HepG2 (cell line): ENCODE results near the gene PLCB1. TPM values are rescaled to one million over a fixed set of nuclear protein-coding genes. Genes with fewer than 3 reads are reported as not detected.

Source experiments
- ATAC-seq: fragments of 200-7000 bp; cut with Tn5 transposase; 3 replicates; pipeline ENCODE4 v1.9.1; 2020; ENCODE audit warnings: mild to moderate bottlenecking, moderate library complexity
- BruUV-seq: library from RNA; stranded (reverse); fragments of 400-500 nt; replicated peaks from 2 replicates; lab custom pipeline; 2021; lab: Mats Ljungman, UMichigan
- CTCF ChIA-PET: fragments of 300-600 bp; formaldehyde crosslinking; extraction: SDS; loops from one replicate; lab custom pipeline; 2021; ENCODE audit warnings: low total read pairs, inconsistent platforms, low intra/inter-chr PET ratio; lab: Yijun Ruan, JAX
- POLR2A ChIA-PET: fragments of 350-600 bp; sonication (Branson Sonifier 250); formaldehyde crosslinking; loops from one replicate; lab custom pipeline; 2020; ENCODE audit warnings: antibody characterized with exemption, inconsistent platforms; lab: Yijun Ruan, JAX
- DNase-seq: peaks from one replicate; pipeline ENCODE4 v3.0.0-alpha.2; 2015; ENCODE audit warnings: low spot score
- FAIRE-seq: peaks from 3 replicates; lab custom pipeline; 2011; peaks lifted over from hg19 to GRCh38; lab: Jason Lieb, UNC
- H2AFZ ChIP-seq: one replicate; pipeline ENCODE4 v1.6.1; 2011; ENCODE audit warnings: low read length, inconsistent platforms
- H3K27ac ChIP-seq: fragments of 300-600 bp; 3 replicates; pipeline ENCODE4 v1.8.0; 2011; ENCODE audit warnings: mixed run types, mild to moderate bottlenecking, mixed read lengths, low read length, inconsistent platforms; ENCODE audit not compliant: insufficient read depth; ENCODE audit errors: extremely low read length
- H3K27me3 ChIP-seq, 2 experiments: fragments of 200-600 bp in 1 of 2; 2 replicates in 1 of 2; 3 replicates in 1 of 2; pipeline versions ENCODE4 v1.6.0 to v1.8.0; 2011; ENCODE audit warnings: low read length in 2 of 2, mild to moderate bottlenecking in 2 of 2, moderate library complexity in 2 of 2, inconsistent platforms in 1 of 2; ENCODE audit not compliant: insufficient read depth in 2 of 2, control insufficient read depth in 1 of 2
- H3K36me3 ChIP-seq, 2 experiments: fragments of 200-600 bp in 1 of 2; replicated peaks in 1 of 2; 2 replicates in 1 of 2; 3 replicates in 1 of 2; pipeline versions ENCODE4 v1.5.1 to v1.8.0; 2011; ENCODE audit warnings: low read length in 2 of 2, inconsistent platforms in 1 of 2; ENCODE audit not compliant: insufficient read depth in 2 of 2, control insufficient read depth in 1 of 2
- H3K4me1 ChIP-seq: 2 replicates; pipeline ENCODE4 v1.5.1; 2012; ENCODE audit warnings: low read length, inconsistent platforms; ENCODE audit not compliant: insufficient read depth
- H3K4me2 ChIP-seq: 2 replicates; pipeline ENCODE4 v1.6.0; 2011; ENCODE audit warnings: low read depth, low read length, inconsistent platforms
- H3K4me3 ChIP-seq, 3 experiments: fragments of 200-600 bp in 1 of 3; sonication (generic), shearing (Covaris generic) in 1 of 3; replicated peaks in 1 of 3; 2 replicates each; pipeline ENCODE4 v1.5.1; 2011 to 2016; ENCODE audit warnings: low read length in 3 of 3, inconsistent platforms in 2 of 3, low read depth in 2 of 3, mild to moderate bottlenecking in 2 of 3, control low read depth in 1 of 3, mixed read lengths in 1 of 3; ENCODE audit not compliant: insufficient read depth in 1 of 3
- H3K79me2 ChIP-seq: one replicate; pipeline ENCODE4 v1.6.1; 2011; ENCODE audit warnings: low read length, inconsistent platforms; ENCODE audit not compliant: insufficient read depth
- H3K9ac ChIP-seq: 2 replicates; pipeline ENCODE4 v1.6.0; 2011; ENCODE audit warnings: mild to moderate bottlenecking, low read depth, low read length, inconsistent platforms; ENCODE audit not compliant: insufficient read depth
- H3K9me3 ChIP-seq: 2 replicates; pipeline ENCODE4 v1.5.1; 2012; ENCODE audit warnings: mild to moderate bottlenecking, low read length
- H4K20me1 ChIP-seq: 2 replicates; pipeline ENCODE4 v1.6.0; 2011; ENCODE audit warnings: inconsistent platforms, mild to moderate bottlenecking, low read length, moderate library complexity; ENCODE audit not compliant: insufficient read depth
- AGO1 ChIP-seq: fragments of 200-400 bp; formaldehyde crosslinking; IDR thresholded peaks from 2 replicates; pipeline ENCODE4 v1.6.1; 2017; ENCODE audit warnings: mild to moderate bottlenecking, low read depth, low read length, moderate library complexity; ENCODE audit not compliant: poor library complexity, severe bottlenecking
- GTF3A ChIP-seq: sonication (generic); formaldehyde crosslinking; conservative IDR thresholded peaks from 2 replicates; pipeline ENCODE4 v1.4.0; 2020; ENCODE audit warnings: mild to moderate bottlenecking, missing genetic modification reagents
- MATR3 ChIP-seq: sonication (generic); formaldehyde crosslinking; IDR thresholded peaks from 2 replicates; pipeline ENCODE4 v1.4.0; 2020; ENCODE audit warnings: missing genetic modification reagents
- MAZ ChIP-seq, 2 experiments: sonication (generic) in 1 of 2; formaldehyde crosslinking in 1 of 2; IDR thresholded peaks; 2 replicates each; pipeline versions ENCODE4 v1.5.0 to v1.6.1; 2012 to 2020; ENCODE audit warnings: low read depth in 2 of 2, mild to moderate bottlenecking in 2 of 2, borderline replicate concordance in 1 of 2, improper control_type of control experiment in 1 of 2, low read length in 1 of 2, missing genetic modification reagents in 1 of 2, moderate library complexity in 1 of 2
- RFX5 ChIP-seq: IDR thresholded peaks from 2 replicates; pipeline ENCODE4 v1.6.1; 2011; ENCODE audit warnings: low read depth, low read length, improper control_type of control experiment
- SOX5 ChIP-seq: IDR thresholded peaks from 2 replicates; pipeline ENCODE4 v1.6.1; 2016; ENCODE audit warnings: borderline replicate concordance
- STAG1 ChIP-seq: sonication (generic); formaldehyde crosslinking; IDR thresholded peaks from 2 replicates; pipeline ENCODE4 v1.4.0; 2020; ENCODE audit warnings: missing genetic modification reagents
- ZFAT ChIP-seq: sonication (generic); formaldehyde crosslinking; conservative IDR thresholded peaks from 2 replicates; pipeline ENCODE4 v1.8.1; 2023; ENCODE audit warnings: missing genetic modification reagents, inconsistent platforms
- ZFP36L2 ChIP-seq: sonication (generic); formaldehyde crosslinking; IDR thresholded peaks from 2 replicates; pipeline ENCODE4 v1.4.0; 2020; ENCODE audit warnings: missing genetic modification reagents
- ZFP62 ChIP-seq: sonication (generic); formaldehyde crosslinking; IDR thresholded peaks from 2 replicates; pipeline ENCODE4 v1.4.0; 2020; ENCODE audit warnings: missing genetic modification reagents
- ZFP82 ChIP-seq: sonication (generic); formaldehyde crosslinking; IDR thresholded peaks from 2 replicates; pipeline ENCODE4 v1.5.1; 2020; ENCODE audit warnings: mild to moderate bottlenecking, missing genetic modification reagents, borderline replicate concordance
- ZIK1 ChIP-seq: sonication (generic); formaldehyde crosslinking; IDR thresholded peaks from 2 replicates; pipeline ENCODE4 v1.5.0; 2020; ENCODE audit warnings: mild to moderate bottlenecking, low read depth, missing genetic modification reagents, borderline replicate concordance
- ZNF501 ChIP-seq: sonication (generic); formaldehyde crosslinking; IDR thresholded peaks from 2 replicates; pipeline ENCODE4 v1.5.1; 2020; ENCODE audit warnings: mild to moderate bottlenecking, moderate library complexity, missing genetic modification reagents
- ZNF776 ChIP-seq: sonication (generic); formaldehyde crosslinking; IDR thresholded peaks from 2 replicates; pipeline ENCODE4 v1.4.0; 2020; ENCODE audit warnings: mild to moderate bottlenecking, missing genetic modification reagents
- ZNF790 ChIP-seq: sonication (generic); formaldehyde crosslinking; IDR thresholded peaks from 2 replicates; pipeline ENCODE4 v1.8.0; 2022; ENCODE audit warnings: missing genetic modification reagents, mild to moderate bottlenecking, borderline replicate concordance
- WGBS: methylation state at CpG from one replicate; pipeline ENCODE4 v1.1.6; 2017; ENCODE audit warnings: low lambda C conversion rate; 5-methylcytosine and 5-hydroxymethylcytosine counted together
- in situ Hi-C: cut with HindIII; loops from 2 replicates; pipeline ENCODE4 v1.10.0; 2017; ENCODE audit warnings: low pct_unique_long_range_greater_than_20kb; ENCODE audit not compliant: extremely low pct_ligation_motif_present
- intact Hi-C: fragments of 100-400 bp; cut with micrococcal nuclease; formaldehyde crosslinking; loops from one replicate; pipeline ENCODE4 v1.10.0; 2022; ENCODE audit not compliant: unreplicated experiment
- polyA plus RNA-seq, 8 experiments: library from polyadenylated mRNA; depleted of rRNA in 3 of 8; stranded (reverse) in 7 of 8; unstranded in 1 of 8; fragments of >200 nt; fragmentation: Illumina TruSeq in 4 of 8; extraction: Trizol in 4 of 8; gene quantifications; 2 replicates each; pipeline versions ENCODE4 v1.2.1 to v1.2.3, GENCODE V29; 2011 to 2016; ENCODE audit warnings: low read depth in 4 of 8, missing spikeins in 1 of 8, mixed read lengths in 1 of 8; ENCODE audit not compliant: insufficient read depth in 1 of 8
- total RNA-seq, 5 experiments: library from RNA; depleted of rRNA; stranded (reverse); fragments of >200 nt; fragmentation: Illumina TruSeq; extraction: Trizol; gene quantifications; 2 replicates each; pipeline ENCODE4 v1.2.3, GENCODE V29; 2016; ENCODE audit warnings: low read depth in 1 of 5
- TF ChIP-seq, protein P1 (sequence below): sonication (generic); formaldehyde crosslinking; IDR thresholded peaks from 2 replicates; pipeline ENCODE4 v1.5.0; 2020; ENCODE audit warnings: mild to moderate bottlenecking, missing genetic modification reagents, moderate library complexity
- TF ChIP-seq, protein P2 (sequence below): sonication (generic); formaldehyde crosslinking; IDR thresholded peaks from 2 replicates; pipeline ENCODE4 v1.4.0; 2020; ENCODE audit warnings: mild to moderate bottlenecking, missing genetic modification reagents
- TF ChIP-seq, protein P3 (sequence below): sonication (generic); formaldehyde crosslinking; IDR thresholded peaks from 2 replicates; pipeline ENCODE4 v1.8.1; 2023; ENCODE audit warnings: missing genetic modification reagents, mild to moderate bottlenecking, borderline replicate concordance
- TF ChIP-seq, protein P4 (sequence below): sonication (generic); formaldehyde crosslinking; IDR thresholded peaks from 2 replicates; pipeline ENCODE4 v1.4.0; 2020; ENCODE audit warnings: missing genetic modification reagents

The PLCB1 gene
- total and polyA plus RNA-seq, 2 of the 13 experiments (the other 11 are each of a cell fraction or from before 2014, with no cell fraction given), result 42.4 to 55.9 TPM

DNA sequence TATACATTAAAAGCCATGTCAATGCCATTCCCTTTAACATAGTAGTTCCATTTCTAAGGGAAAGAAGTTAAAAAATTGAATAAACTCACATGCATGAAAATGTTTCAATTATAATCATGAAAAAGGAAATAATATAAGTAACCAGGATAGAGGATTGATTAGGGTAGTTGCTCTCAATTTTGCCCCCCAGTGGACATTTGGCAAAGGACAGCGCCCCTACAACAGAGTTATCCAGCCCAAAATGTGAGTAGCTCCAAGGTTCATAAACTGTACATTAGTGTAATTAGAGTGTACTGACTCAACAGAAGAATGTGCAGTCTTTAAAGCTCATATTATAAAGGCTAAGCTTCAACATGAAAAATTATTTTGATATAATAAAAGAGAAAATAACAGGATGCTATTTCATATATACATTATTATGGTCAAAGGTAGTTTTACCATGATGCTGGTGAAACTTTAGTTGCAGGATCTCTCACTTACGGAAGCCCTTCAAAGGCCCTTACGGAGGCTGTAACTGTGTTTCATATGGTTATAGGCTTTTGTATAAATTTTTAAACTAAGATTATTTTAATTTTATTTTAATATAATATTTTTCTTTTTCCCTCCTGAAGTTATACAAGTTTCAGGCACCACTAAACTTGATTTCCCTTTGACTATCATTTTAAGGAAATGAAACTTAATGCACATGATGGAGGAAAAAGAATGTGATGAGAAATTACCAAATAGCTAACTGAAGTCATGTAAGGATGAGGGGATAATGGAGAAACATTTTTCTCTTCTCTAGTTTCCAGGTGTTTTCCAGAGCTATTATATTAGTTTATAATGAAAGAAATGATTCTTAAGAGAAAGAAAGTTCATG lies 403.6 kb downstream of the PLCB1 start (continued):
- TF ChIP-seq, protein P1, sequence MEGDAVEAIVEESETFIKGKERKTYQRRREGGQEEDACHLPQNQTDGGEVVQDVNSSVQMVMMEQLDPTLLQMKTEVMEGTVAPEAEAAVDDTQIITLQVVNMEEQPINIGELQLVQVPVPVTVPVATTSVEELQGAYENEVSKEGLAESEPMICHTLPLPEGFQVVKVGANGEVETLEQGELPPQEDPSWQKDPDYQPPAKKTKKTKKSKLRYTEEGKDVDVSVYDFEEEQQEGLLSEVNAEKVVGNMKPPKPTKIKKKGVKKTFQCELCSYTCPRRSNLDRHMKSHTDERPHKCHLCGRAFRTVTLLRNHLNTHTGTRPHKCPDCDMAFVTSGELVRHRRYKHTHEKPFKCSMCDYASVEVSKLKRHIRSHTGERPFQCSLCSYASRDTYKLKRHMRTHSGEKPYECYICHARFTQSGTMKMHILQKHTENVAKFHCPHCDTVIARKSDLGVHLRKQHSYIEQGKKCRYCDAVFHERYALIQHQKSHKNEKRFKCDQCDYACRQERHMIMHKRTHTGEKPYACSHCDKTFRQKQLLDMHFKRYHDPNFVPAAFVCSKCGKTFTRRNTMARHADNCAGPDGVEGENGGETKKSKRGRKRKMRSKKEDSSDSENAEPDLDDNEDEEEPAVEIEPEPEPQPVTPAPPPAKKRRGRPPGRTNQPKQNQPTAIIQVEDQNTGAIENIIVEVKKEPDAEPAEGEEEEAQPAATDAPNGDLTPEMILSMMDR (CRISPR knock-in tag), result peak; percentile 57
- TF ChIP-seq ZFP62 (CRISPR knock-in tag), result no peak
- TF ChIP-seq ZNF790, result no peak
- TF ChIP-seq STAG1 (CRISPR knock-in tag), result peak; percentile 63
- no peak for TF ChIP-seq MAZ (IDR thresholded peaks at IDR 0.05; ENCODE audit: borderline replicate concordance, low read depth, low read length)
- no peak for TF ChIP-seq MAZ (CRISPR knock-in tag; IDR thresholded peaks at IDR 0.05; ENCODE audit: low read depth)
- no peak for TF ChIP-seq ZFP82 (CRISPR knock-in tag)

DNA sequence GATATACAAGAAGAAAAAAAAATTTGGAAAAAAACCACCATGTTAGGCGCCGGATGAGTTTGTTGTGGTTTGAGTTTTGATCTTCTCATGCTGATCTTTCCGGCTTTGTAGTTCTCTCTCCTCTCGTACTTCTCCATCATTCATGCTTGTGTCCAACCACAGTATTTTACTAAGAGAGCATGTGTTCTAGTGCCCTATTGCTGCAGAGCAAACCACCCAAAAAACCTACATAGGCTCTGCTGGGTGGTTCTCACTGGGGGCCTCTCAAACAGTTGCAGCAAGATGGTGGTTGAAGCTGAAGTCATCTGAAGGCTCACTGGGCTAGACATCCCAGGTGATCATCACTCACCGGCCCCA lies 404.2 kb downstream of the PLCB1 start:
- Histone ChIP-seq H3K4me3 (no peak overlapping the region), H3K9me3 (no peaks in the 10 kb centered on the region), H4K20me1 (peaks cover 8% of the 10 kb centered on the region; the same call in 1 of the 2 replicates), H3K79me2 (no peaks in the 10 kb centered on the region), H3K27me3 (no peaks in the 10 kb centered on the region), H3K27ac (no peak overlapping the region), H3K9ac (no peak overlapping the region), H3K36me3 (no peaks in the 10 kb centered on the region; a peak in 1 of 5 replicates), H3K4me2 (no peak overlapping the region), H2AFZ (no peak overlapping the region), H3K4me1 (no peaks in the 10 kb centered on the region)
- intact Hi-C loops (loop anchor here (10.0 kb wide), 1 partner anchor 291 kb away; no protein-coding TSS in a partner anchor), in situ Hi-C loops (loop anchor here (5.0 to 10.0 kb wide), 2 partner anchors 401 to 494 kb away; partner anchors contain the start of gene PLCB1)
- no peak for ATAC-seq
- DNase-seq, result no peak
- FAIRE-seq, result no peak
- BruUV-seq, result no TSS peak
- CTCF ChIA-PET, result interaction anchor here (1.3 to 2.5 kb wide), 2 partner anchors 404 to 492 kb away, joined by 5 to 13 read pairs; partner anchors contain the start of gene PLCB1
- POLR2A ChIA-PET, result no interaction called here
- 98% methylated on average over 5 of the region's 5 CpGs for WGBS
- no peak for TF ChIP-seq ZIK1 (CRISPR knock-in tag)
- TF ChIP-seq ZNF501, result no peak
- TF ChIP-seq MATR3, result no peak
- no peak for TF ChIP-seq ZFP36L2 (CRISPR knock-in tag)
- TF ChIP-seq, protein P2, sequence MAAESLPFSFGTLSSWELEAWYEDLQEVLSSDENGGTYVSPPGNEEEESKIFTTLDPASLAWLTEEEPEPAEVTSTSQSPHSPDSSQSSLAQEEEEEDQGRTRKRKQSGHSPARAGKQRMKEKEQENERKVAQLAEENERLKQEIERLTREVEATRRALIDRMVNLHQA (CRISPR knock-in tag), result no peak
- no peak for TF ChIP-seq ZNF776 (CRISPR knock-in tag)
- TF ChIP-seq, protein P3, sequence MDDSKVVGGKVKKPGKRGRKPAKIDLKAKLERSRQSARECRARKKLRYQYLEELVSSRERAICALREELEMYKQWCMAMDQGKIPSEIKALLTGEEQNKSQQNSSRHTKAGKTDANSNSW (CRISPR knock-in tag), result no peak
- TF ChIP-seq GTF3A (CRISPR knock-in tag), result no peak
- TF ChIP-seq SOX5, result no peak
- TF ChIP-seq ZFAT, result no peak
- no peak for TF ChIP-seq RFX5
- TF ChIP-seq, protein P4, sequence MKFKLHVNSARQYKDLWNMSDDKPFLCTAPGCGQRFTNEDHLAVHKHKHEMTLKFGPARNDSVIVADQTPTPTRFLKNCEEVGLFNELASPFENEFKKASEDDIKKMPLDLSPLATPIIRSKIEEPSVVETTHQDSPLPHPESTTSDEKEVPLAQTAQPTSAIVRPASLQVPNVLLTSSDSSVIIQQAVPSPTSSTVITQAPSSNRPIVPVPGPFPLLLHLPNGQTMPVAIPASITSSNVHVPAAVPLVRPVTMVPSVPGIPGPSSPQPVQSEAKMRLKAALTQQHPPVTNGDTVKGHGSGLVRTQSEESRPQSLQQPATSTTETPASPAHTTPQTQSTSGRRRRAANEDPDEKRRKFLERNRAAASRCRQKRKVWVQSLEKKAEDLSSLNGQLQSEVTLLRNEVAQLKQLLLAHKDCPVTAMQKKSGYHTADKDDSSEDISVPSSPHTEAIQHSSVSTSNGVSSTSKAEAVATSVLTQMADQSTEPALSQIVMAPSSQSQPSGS (CRISPR knock-in tag), result no peak
- TF ChIP-seq AGO1, result no peak
